MG63 (cell line): ENCODE results near the gene CCSAP. TPM values are rescaled to one million over a fixed set of nuclear protein-coding genes. Genes with fewer than 3 reads are reported as not detected.

ENCODE experiments used
- DNase-seq: peaks from one replicate; pipeline ENCODE4 v3.0.0-alpha.2; 2020
- H3K27me3 ChIP-seq: fragments of 250-450 bp; sonication (Bioruptor Pico); 2 replicates; pipeline ENCODE4 v1.5.1; 2020; ENCODE audit warnings: mild to moderate bottlenecking, moderate library complexity
- H3K36me3 ChIP-seq: fragments of 250-450 bp; sonication (Bioruptor Pico); 2 replicates; pipeline ENCODE4 v1.5.1; 2020; ENCODE audit warnings: mild to moderate bottlenecking, moderate library complexity
- H3K4me3 ChIP-seq: fragments of 250-450 bp; sonication (Bioruptor Pico); 2 replicates; pipeline ENCODE4 v1.5.1; 2020; ENCODE audit warnings: mild to moderate bottlenecking, moderate library complexity
- H3K9me3 ChIP-seq: fragments of 250-450 bp; sonication (Bioruptor Pico); 2 replicates; pipeline ENCODE4 v1.5.1; 2020; ENCODE audit warnings: mild to moderate bottlenecking, moderate library complexity
- total RNA-seq: library from RNA; depleted of rRNA; stranded (reverse); fragments of >200 nt; shearing (Covaris generic); gene quantifications from 2 replicates; pipeline ENCODE4 v1.2.3, GENCODE V29; 2014; ENCODE audit warnings: low replicate concordance

The CCSAP gene
- total RNA-seq, 1 experiment from 2014 or later = 6.1 TPM

GRCh38 chr1:229372251-229372650, 29.4 kb upstream of the CCSAP start:
- DNase-seq = no peak
- H3K27me3 ChIP-seq = peaks cover 10% of the 10 kb centered on the region; the same call in 1 of the 2 replicates
- H3K9me3 ChIP-seq = no peaks in the 10 kb centered on the region
- no peaks in the 10 kb centered on the region for H3K36me3 ChIP-seq
- no peak overlapping the region for H3K4me3 ChIP-seq

GRCh38 chr1:229371624-229372023, 28.8 kb upstream of the CCSAP start:
- no peaks in the 10 kb centered on the region for H3K9me3 ChIP-seq
- no peak overlapping the region for H3K4me3 ChIP-seq
- DNase-seq = no peak
- H3K27me3 ChIP-seq = peaks cover 10% of the 10 kb centered on the region; the same call in 1 of the 2 replicates
- H3K36me3 ChIP-seq = no peaks in the 10 kb centered on the region

GRCh38 chr1:229370601-229371021, 27.8 kb upstream of the CCSAP start:
- no peak overlapping the region for H3K4me3 ChIP-seq
- no peaks in the 10 kb centered on the region for H3K9me3 ChIP-seq
- no peaks in the 10 kb centered on the region for H3K36me3 ChIP-seq
- peaks cover 10% of the 10 kb centered on the region; the same call in 1 of the 2 replicates for H3K27me3 ChIP-seq
- peak; percentile 21 for DNase-seq

GRCh38 chr1:229368347-229368746, 25.5 kb upstream of the CCSAP start:
- Histone ChIP-seq H3K36me3 (no peaks in the 10 kb centered on the region), H3K27me3 (peaks cover 10% of the 10 kb centered on the region; the same call in 1 of the 2 replicates), H3K4me3 (no peak overlapping the region), H3K9me3 (no peaks in the 10 kb centered on the region)
- no peak for DNase-seq

GRCh38 chr1:229365569-229365968, 22.7 kb upstream of the CCSAP start:
- H3K9me3 ChIP-seq = no peaks in the 10 kb centered on the region
- H3K36me3 ChIP-seq = no peaks in the 10 kb centered on the region
- H3K4me3 ChIP-seq = no peak overlapping the region
- H3K27me3 ChIP-seq = peaks cover 11% of the 10 kb centered on the region; the same call in 1 of the 2 replicates
- no peak for DNase-seq

GRCh38 chr1:229364207-229365065, 21.6 kb upstream of the CCSAP start:
- peaks cover 4% of the 10 kb centered on the region; the same call in 1 of the 2 replicates for H3K27me3 ChIP-seq
- H3K36me3 ChIP-seq = no peaks in the 10 kb centered on the region
- peak; percentile 34 for DNase-seq
- H3K4me3 ChIP-seq = no peak overlapping the region
- H3K9me3 ChIP-seq = no peaks in the 10 kb centered on the region

GRCh38 chr1:229363723-229364122, 20.9 kb upstream of the CCSAP start:
- peaks cover 6% of the 10 kb centered on the region; the same call in 1 of the 2 replicates for H3K27me3 ChIP-seq
- H3K4me3 ChIP-seq = no peak overlapping the region
- DNase-seq = no peak
- no peaks in the 10 kb centered on the region for H3K36me3 ChIP-seq
- H3K9me3 ChIP-seq = no peaks in the 10 kb centered on the region

GRCh38 chr1:229360420-229360819, 17.6 kb upstream of the CCSAP start:
- DNase-seq = no peak
- H3K4me3 ChIP-seq = no peak overlapping the region
- no peaks in the 10 kb centered on the region for H3K36me3 ChIP-seq
- H3K27me3 ChIP-seq = peaks cover 20% of the 10 kb centered on the region
- H3K9me3 ChIP-seq = peaks cover 3% of the 10 kb centered on the region

GRCh38 chr1:229355661-229356060, 12.8 kb upstream of the CCSAP start:
- H3K9me3 ChIP-seq = peaks cover 11% of the 10 kb centered on the region
- peaks cover 34% of the 10 kb centered on the region for H3K27me3 ChIP-seq
- no peak overlapping the region for H3K4me3 ChIP-seq
- H3K36me3 ChIP-seq = no peaks in the 10 kb centered on the region
- no peak for DNase-seq

GRCh38 chr1:229354226-229354625, 11.4 kb upstream of the CCSAP start:
- Histone ChIP-seq H3K36me3 (no peaks in the 10 kb centered on the region), H3K27me3 (peaks cover 34% of the 10 kb centered on the region), H3K4me3 (no peak overlapping the region), H3K9me3 (peaks cover 11% of the 10 kb centered on the region)
- DNase-seq = no peak

- no peak for DNase-seq
- peaks cover 11% of the 10 kb centered on the region for H3K9me3 ChIP-seq
- H3K27me3 ChIP-seq = peaks cover 29% of the 10 kb centered on the region
- H3K36me3 ChIP-seq = no peaks in the 10 kb centered on the region
- no peak overlapping the region for H3K4me3 ChIP-seq
Measured at GRCh38 chr1:229352975-229353374, 10.1 kb upstream of the CCSAP start.

GRCh38 chr1:229349463-229350385, 6.9 kb upstream of the CCSAP start:
- no peaks in the 10 kb centered on the region for H3K36me3 ChIP-seq
- H3K4me3 ChIP-seq = no peak overlapping the region
- peaks cover 9% of the 10 kb centered on the region for H3K9me3 ChIP-seq
- DNase-seq = no peak
- H3K27me3 ChIP-seq = peaks cover 18% of the 10 kb centered on the region

- Histone ChIP-seq H3K36me3 (no peaks in the 10 kb centered on the region), H3K4me3 (no peak overlapping the region), H3K9me3 (no peaks in the 10 kb centered on the region), H3K27me3 (peaks cover 3% of the 10 kb centered on the region)
- no peak for DNase-seq
Measured at GRCh38 chr1:229347528-229347927, 4.7 kb upstream of the CCSAP start.

- peaks cover 2% of the 10 kb centered on the region for H3K27me3 ChIP-seq
- no peaks in the 10 kb centered on the region for H3K36me3 ChIP-seq
- DNase-seq = no peak
- no peaks in the 10 kb centered on the region for H3K9me3 ChIP-seq
- no peak overlapping the region for H3K4me3 ChIP-seq
Measured at GRCh38 chr1:229344937-229345684, 2.3 kb upstream of the CCSAP start.

- Histone ChIP-seq H3K36me3 (no peaks in the 10 kb centered on the region; the same call in 1 of the 2 replicates), H3K27me3 (peaks cover 2% of the 10 kb centered on the region), H3K4me3 (no peak overlapping the region), H3K9me3 (no peaks in the 10 kb centered on the region)
- DNase-seq = no peak
Measured at GRCh38 chr1:229344139-229344538, 1.3 kb upstream of the CCSAP start.
